Hematopoietic multipotent progenitor cell treated with erythropoietin and hydrocortisone succinate and interleukin-3 and kit ligand, for 8 days (in vitro differentiated cells): ENCODE data around the gene RERE.
A peak's percentile ranks its signal among the peaks of the same experiment; 100 is the strongest.

Experiments
- DNase-seq: peaks from one replicate; pipeline ENCODE4 v3.0.0-alpha.2; 2015

Gene RERE

GRCh38 chr1:8355439-8356255, 461.8 kb downstream of the RERE start:
- no peak for DNase-seq

- no peak for DNase-seq
Observed at GRCh38 chr1:8354038-8354437, 463.4 kb downstream of the RERE start.

GRCh38 chr1:8352886-8353785, 464.3 kb downstream of the RERE start:
- DNase-seq: no peak

- no peak for DNase-seq
Observed at GRCh38 chr1:8352471-8352845, 465.0 kb downstream of the RERE start.

GRCh38 chr1:8351693-8352470, 465.6 kb downstream of the RERE start:
- no peak for DNase-seq

- no peak for DNase-seq
Observed at GRCh38 chr1:8350914-8351684, 466.3 kb downstream of the RERE start.

- DNase-seq: no peak
Observed at GRCh38 chr1:8349961-8350360, 467.5 kb downstream of the RERE start.

GRCh38 chr1:8349473-8349865, 468.0 kb downstream of the RERE start:
- DNase-seq: no peak

GRCh38 chr1:8348777-8349472, 468.5 kb downstream of the RERE start:
- peak; percentile 56 for DNase-seq

GRCh38 chr1:8348047-8348776, 469.2 kb downstream of the RERE start:
- DNase-seq: no peak

- no peak for DNase-seq
Observed at GRCh38 chr1:8347635-8348034, 469.8 kb downstream of the RERE start.

- no peak for DNase-seq
Observed at GRCh38 chr1:8345621-8346415, 471.6 kb downstream of the RERE start.

GRCh38 chr1:8344893-8345507, 472.4 kb downstream of the RERE start:
- no peak for DNase-seq

GRCh38 chr1:8343464-8344001, 473.9 kb downstream of the RERE start:
- DNase-seq: no peak

GRCh38 chr1:8343044-8343443, 474.4 kb downstream of the RERE start:
- DNase-seq: no peak

GRCh38 chr1:8342325-8342724, 475.1 kb downstream of the RERE start:
- no peak for DNase-seq

GRCh38 chr1:8340448-8340847, 477.0 kb downstream of the RERE start:
- no peak for DNase-seq

- DNase-seq: no peak
Observed at GRCh38 chr1:8339203-8339600, 478.2 kb downstream of the RERE start.

GRCh38 chr1:8338526-8339202, 478.8 kb downstream of the RERE start:
- no peak for DNase-seq
